Heart right ventricle (tissue), 16 donors: ENCODE data around the gene RECK. TPM values are rescaled to one million over a fixed set of nuclear protein-coding genes. Genes with fewer than 3 reads are reported as not detected.

Experiments
- ATAC-seq, 8 donors: fragments of 200-7000 bp; cut with Tn5 transposase; one replicate each; pipeline ENCODE4 v1.9.1; 2020; ENCODE audit warnings: mild to moderate bottlenecking in 8 of 8, moderate library complexity in 8 of 8, moderate number of reproducible peaks in 1 of 8
- DNase-seq, 2 donors: peaks; one replicate each; pipeline ENCODE4 v3.0.0-alpha.2; 2020
- H3K27ac ChIP-seq, 10 donors: fragments of 200-600 bp; sonication (generic) in 2 of 10; one replicate each; pipeline versions ENCODE4 v1.5.0 to v1.8.0; 2020 to 2022; ENCODE audit warnings: mild to moderate bottlenecking in 3 of 10
- H3K27me3 ChIP-seq, 7 donors: fragments of 200-600 bp; one replicate each; pipeline ENCODE4 v1.8.0; 2021 to 2022; ENCODE audit warnings: mild to moderate bottlenecking in 2 of 7
- H3K36me3 ChIP-seq, 9 donors: fragments of 200-600 bp; sonication (generic) in 1 of 9; one replicate each; pipeline versions ENCODE4 v1.5.0 to v1.8.0; 2020 to 2022; ENCODE audit warnings: mild to moderate bottlenecking in 2 of 9
- H3K4me1 ChIP-seq, 9 donors: fragments of 200-600 bp; sonication (generic) in 1 of 9; one replicate each; pipeline versions ENCODE4 v1.5.0 to v1.8.0; 2020 to 2022; ENCODE audit warnings: mild to moderate bottlenecking in 4 of 9
- H3K4me3 ChIP-seq, 10 donors: fragments of 200-600 bp; sonication (generic) in 2 of 10; one replicate each; pipeline versions ENCODE4 v1.5.0 to v1.8.0; 2020 to 2022; ENCODE audit warnings: mild to moderate bottlenecking in 7 of 10, moderate library complexity in 2 of 10
- H3K9me3 ChIP-seq, 11 donors: fragments of 200-600 bp in 10 of 11; sonication (generic) in 2 of 11; one replicate each; pipeline versions ENCODE4 v1.5.0 to v1.8.0; 2013 to 2022; ENCODE audit warnings: mild to moderate bottlenecking in 2 of 11, control low read depth in 1 of 11, moderate library complexity in 1 of 11
- WGBS, 2 donors: extraction: QIAGEN DNeasy Blood & Tissue Kit; methylation state at CpG; one replicate each; pipeline ENCODE4 v1.1.7; 2013; ENCODE audit warnings: inconsistent platforms in 1 of 2; 5-methylcytosine and 5-hydroxymethylcytosine counted together
- intact Hi-C, 10 donors: fragments of 100-400 bp; cut with DNase I; formaldehyde crosslinking; loops; one replicate each; pipeline versions ENCODE4 v1.11.1 to v1.14.2; 2022
- polyA plus RNA-seq, 2 donors: library from polyadenylated mRNA; stranded (reverse); fragments of 200-250 nt; gene quantifications; one replicate each; pipeline ENCODE4 v1.2.3, GENCODE V29; 2013
- total RNA-seq, 10 donors: library from RNA; stranded (reverse); fragmentation: NEBNext Ultra II Directional in 3 of 10; extraction: Animal tissue kit (Norgen Biotek cat#: 25700) in 3 of 10; gene quantifications; one replicate each; pipeline versions ENCODE4 v1.2.1 to v1.2.4, GENCODE V29; 2021 to 2023
- TF ChIP-seq, protein P1 (sequence below), 9 donors: fragments of 200-600 bp; sonication (generic) in 2 of 9; IDR thresholded peaks; one replicate each; pipeline versions ENCODE4 v1.5.0 to v1.8.0; 2021 to 2022; ENCODE audit warnings: antibody characterized with exemption in 9 of 9, mild to moderate bottlenecking in 5 of 9, moderate library complexity in 1 of 9
- donor health status: Arrhythmogenic right ventricular cardiomyopathy.
- donor health status: ischemic (EF 13 %, LVEDD 7.1; RV severe dilation, severe dysfunction).
- donor health status: healthy with polysubstance abuse.
- donor health status: DM: no; HTN: yes; CAD: no.
- donor health status: DM: no; HTN: no; CAD: no.
- donor health status: ischemic (EF 25% LVEDD 6.9; RV normal size, moderate dysfunction).
- donor health status: ischemic (EF 25% LVEDD 5.7; RV mildly dilated, moderate dysfunction).
- donor health status: healthy.
- donor health status: DM: yes; HTN: yes; CAD: no.
- donor health status: Ischemic cardiomyopathy.
- donor health status: ischemic (EF 35%, LVEDD 5.7; RV mildly dilated, moderate dysfunction).
- donor health status: nonischemic (EF 11% LVEDD 7.7; RV severe dilation, severe dysfunction).
- donor health status: DM: yes; HTN: yes; CAD: no.
- donor health status: PGD.
- donor health status: ischemic (EF 29% LVEDD 5.4; RV normal size, mild dysfunction).
- donor health status: nonischemic (EF 23%, LVEDD 6.1; RV moderate dilation, normal function).

The RECK gene
- total and polyA plus RNA-seq, 12 donors = 2.9 to 5.8 (median 5.1) TPM

GRCh38 chr9:36142510-36143244 lies 106.0 kb downstream of the RECK start:
- ATAC-seq (peak; percentile 9 to 67 (median 56)), DNase-seq (peak in 1 of 2 donors; percentile 28)
- TF ChIP-seq, protein P1, sequence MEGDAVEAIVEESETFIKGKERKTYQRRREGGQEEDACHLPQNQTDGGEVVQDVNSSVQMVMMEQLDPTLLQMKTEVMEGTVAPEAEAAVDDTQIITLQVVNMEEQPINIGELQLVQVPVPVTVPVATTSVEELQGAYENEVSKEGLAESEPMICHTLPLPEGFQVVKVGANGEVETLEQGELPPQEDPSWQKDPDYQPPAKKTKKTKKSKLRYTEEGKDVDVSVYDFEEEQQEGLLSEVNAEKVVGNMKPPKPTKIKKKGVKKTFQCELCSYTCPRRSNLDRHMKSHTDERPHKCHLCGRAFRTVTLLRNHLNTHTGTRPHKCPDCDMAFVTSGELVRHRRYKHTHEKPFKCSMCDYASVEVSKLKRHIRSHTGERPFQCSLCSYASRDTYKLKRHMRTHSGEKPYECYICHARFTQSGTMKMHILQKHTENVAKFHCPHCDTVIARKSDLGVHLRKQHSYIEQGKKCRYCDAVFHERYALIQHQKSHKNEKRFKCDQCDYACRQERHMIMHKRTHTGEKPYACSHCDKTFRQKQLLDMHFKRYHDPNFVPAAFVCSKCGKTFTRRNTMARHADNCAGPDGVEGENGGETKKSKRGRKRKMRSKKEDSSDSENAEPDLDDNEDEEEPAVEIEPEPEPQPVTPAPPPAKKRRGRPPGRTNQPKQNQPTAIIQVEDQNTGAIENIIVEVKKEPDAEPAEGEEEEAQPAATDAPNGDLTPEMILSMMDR (IDR thresholded peaks at IDR 0.05) = no peak
- H3K36me3 ChIP-seq = peaks cover 0 to 11% (median 0%) of the 10 kb centered on the region in 9 donors
- H3K4me3 ChIP-seq = peak overlapping the region in 6 of 10 donors; percentile 5 to 38 (median 25)
- 56 to 64% methylated on average over 12 of the region's 12 CpGs for WGBS, 2 donors
- H3K27me3 ChIP-seq = no peaks in the 10 kb centered on the region
- H3K4me1 ChIP-seq = peaks cover 3 to 99% (median 23%) of the 10 kb centered on the region in 9 donors
- intact Hi-C loops = no loop called here
- H3K9me3 ChIP-seq = peaks cover 0 to 9% (median 0%) of the 10 kb centered on the region in 11 donors
- H3K27ac ChIP-seq = peak overlapping the region in 9 of 10 donors; percentile 13 to 92 (median 63)

DNA sequence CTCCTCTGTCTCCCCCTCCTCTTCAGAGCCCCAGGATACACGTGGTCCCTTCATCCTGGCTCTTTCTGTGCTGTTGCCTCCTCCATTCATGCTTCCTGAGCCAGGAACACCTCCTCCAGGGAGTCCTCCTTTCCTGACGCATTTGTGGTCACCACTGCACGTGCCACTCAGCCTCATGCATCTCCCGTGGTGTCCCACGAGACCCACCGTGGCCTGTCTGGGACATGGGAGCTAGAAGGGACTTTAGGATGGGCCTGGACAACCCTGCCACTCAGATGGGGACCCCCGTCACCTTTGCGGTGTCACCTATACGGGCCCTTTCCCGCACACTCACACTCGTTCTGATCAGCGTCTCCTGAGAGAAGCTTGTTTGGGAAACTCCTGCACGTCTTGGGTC lies 106.5 kb downstream of the RECK start:
- H3K4me3 ChIP-seq = peak overlapping the region in 6 of 10 donors; percentile 5 to 38 (median 25)
- DNase-seq = no peak
- no peaks in the 10 kb centered on the region for H3K27me3 ChIP-seq
- ATAC-seq = peak in 1 of 8 donors; percentile 3
- peaks cover 0 to 16% (median 0%) of the 10 kb centered on the region in 9 donors for H3K36me3 ChIP-seq
- H3K4me1 ChIP-seq = peaks cover 4 to 99% (median 22%) of the 10 kb centered on the region in 9 donors
- peak overlapping the region in 9 of 10 donors; percentile 13 to 92 (median 63) for H3K27ac ChIP-seq
- WGBS, 2 donors = 79 to 84% methylated on average over 13 of the region's 13 CpGs
- peaks cover 0 to 9% (median 0%) of the 10 kb centered on the region in 11 donors for H3K9me3 ChIP-seq
- intact Hi-C loops = no loop called here
- TF ChIP-seq, protein P1 (IDR thresholded peaks at IDR 0.05) = no peak

GRCh38 chr9:36144309-36145232 lies 107.9 kb downstream of the RECK start:
- H3K27ac ChIP-seq = peak overlapping the region in 2 of 10 donors; percentile 43 to 92
- TF ChIP-seq, protein P1 (IDR thresholded peaks at IDR 0.05) = no peak
- peaks cover 0 to 18% (median 0%) of the 10 kb centered on the region in 9 donors for H3K36me3 ChIP-seq
- no peak for ATAC-seq
- intact Hi-C loops = no loop called here
- 89 to 91% methylated on average over 12 of the region's 12 CpGs for WGBS, 2 donors
- no peak for DNase-seq
- H3K9me3 ChIP-seq = peaks cover 0 to 9% (median 0%) of the 10 kb centered on the region in 11 donors
- H3K4me3 ChIP-seq = peak overlapping the region in 1 of 10 donors; percentile 38
- no peaks in the 10 kb centered on the region for H3K27me3 ChIP-seq
- peaks cover 9 to 99% (median 35%) of the 10 kb centered on the region in 9 donors for H3K4me1 ChIP-seq

DNA sequence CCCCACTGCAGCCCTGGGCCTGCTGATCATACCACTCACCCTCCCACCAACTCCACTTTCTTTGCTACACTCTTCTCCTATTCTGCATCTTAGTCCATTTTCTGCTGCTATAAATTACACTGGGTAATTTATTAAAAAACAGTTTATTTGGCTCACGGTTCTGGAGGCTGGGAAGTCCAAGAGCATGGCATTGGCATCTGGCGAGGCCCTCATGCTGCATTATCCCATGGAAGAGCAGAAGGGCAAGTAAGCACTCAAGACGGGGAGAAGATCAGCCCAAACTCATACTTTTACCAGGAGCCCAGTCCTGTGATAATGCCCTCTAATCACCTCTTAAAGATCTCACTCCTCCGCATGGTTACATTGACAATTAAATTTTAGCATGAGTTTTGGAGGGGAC lies 109.3 kb downstream of the RECK start:
- peaks cover 0 to 18% (median 0%) of the 10 kb centered on the region in 9 donors for H3K36me3 ChIP-seq
- 95 to 99% methylated on average over 4 of the region's 4 CpGs for WGBS, 2 donors
- H3K4me3 ChIP-seq = no peak overlapping the region
- intact Hi-C loops = no loop called here
- peak overlapping the region in 1 of 10 donors; percentile 92 for H3K27ac ChIP-seq
- H3K27me3 ChIP-seq = no peaks in the 10 kb centered on the region
- no peak for ATAC-seq
- H3K4me1 ChIP-seq = peaks cover 6 to 99% (median 45%) of the 10 kb centered on the region in 9 donors
- TF ChIP-seq, protein P1 (IDR thresholded peaks at IDR 0.05) = no peak
- DNase-seq = no peak
- peaks cover 0 to 9% (median 0%) of the 10 kb centered on the region in 11 donors for H3K9me3 ChIP-seq
